ENCODE data around the gene MAN2B2. TPM values are rescaled to one million over a fixed set of nuclear protein-coding genes. Genes with fewer than 3 reads are reported as not detected.

MAN2B2 gene
- total RNA-seq, 1 donor from 2014 or later = 39.1 TPM

DNA sequence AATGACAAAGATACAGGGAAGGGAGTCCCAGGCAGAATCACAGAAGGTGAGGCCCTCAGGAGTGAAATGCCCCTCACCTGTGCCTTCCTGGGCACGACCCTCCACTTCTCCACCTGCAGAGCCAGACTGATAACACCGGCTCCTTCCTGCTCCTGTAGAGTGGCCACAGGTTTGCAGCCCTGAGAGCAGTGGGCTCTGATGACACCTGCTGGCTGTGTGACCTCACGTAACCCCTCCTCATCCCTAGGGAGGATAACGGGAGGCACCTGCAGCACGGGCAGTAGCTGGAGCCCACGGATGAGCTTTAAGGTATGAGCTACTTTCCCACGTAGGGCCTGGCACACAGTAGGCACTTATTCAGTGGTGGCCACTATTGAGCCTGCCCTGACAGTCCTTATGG is 25.5 kb upstream of the MAN2B2 start:
- TF ChIP-seq, protein P1, sequence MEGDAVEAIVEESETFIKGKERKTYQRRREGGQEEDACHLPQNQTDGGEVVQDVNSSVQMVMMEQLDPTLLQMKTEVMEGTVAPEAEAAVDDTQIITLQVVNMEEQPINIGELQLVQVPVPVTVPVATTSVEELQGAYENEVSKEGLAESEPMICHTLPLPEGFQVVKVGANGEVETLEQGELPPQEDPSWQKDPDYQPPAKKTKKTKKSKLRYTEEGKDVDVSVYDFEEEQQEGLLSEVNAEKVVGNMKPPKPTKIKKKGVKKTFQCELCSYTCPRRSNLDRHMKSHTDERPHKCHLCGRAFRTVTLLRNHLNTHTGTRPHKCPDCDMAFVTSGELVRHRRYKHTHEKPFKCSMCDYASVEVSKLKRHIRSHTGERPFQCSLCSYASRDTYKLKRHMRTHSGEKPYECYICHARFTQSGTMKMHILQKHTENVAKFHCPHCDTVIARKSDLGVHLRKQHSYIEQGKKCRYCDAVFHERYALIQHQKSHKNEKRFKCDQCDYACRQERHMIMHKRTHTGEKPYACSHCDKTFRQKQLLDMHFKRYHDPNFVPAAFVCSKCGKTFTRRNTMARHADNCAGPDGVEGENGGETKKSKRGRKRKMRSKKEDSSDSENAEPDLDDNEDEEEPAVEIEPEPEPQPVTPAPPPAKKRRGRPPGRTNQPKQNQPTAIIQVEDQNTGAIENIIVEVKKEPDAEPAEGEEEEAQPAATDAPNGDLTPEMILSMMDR (IDR thresholded peaks at IDR 0.05) = no peak
- no peaks in the 10 kb centered on the region for H3K36me3 Mint-ChIP-seq (ENCODE audit: unreplicated experiment)
- DNase-seq (ENCODE audit: extremely low spot score, unreplicated experiment) = no peak
- peaks cover 33% of the 10 kb centered on the region for H3K27me3 Mint-ChIP-seq (ENCODE audit: unreplicated experiment)
- no peak overlapping the region for H3K27ac Mint-ChIP-seq (ENCODE audit: unreplicated experiment)
- H3K9me3 Mint-ChIP-seq (ENCODE audit: unreplicated experiment) = no peaks in the 10 kb centered on the region
- no peak overlapping the region for H3K4me3 Mint-ChIP-seq (ENCODE audit: unreplicated experiment)
- H3K4me1 Mint-ChIP-seq (ENCODE audit: unreplicated experiment) = no peaks in the 10 kb centered on the region

GRCh38 chr4:6549890-6550620 is 24.9 kb upstream of the MAN2B2 start:
- Mint-ChIP-seq H3K4me1 (ENCODE audit: unreplicated experiment) (no peaks in the 10 kb centered on the region), H3K4me3 (ENCODE audit: unreplicated experiment) (no peak overlapping the region), H3K36me3 (ENCODE audit: unreplicated experiment) (no peaks in the 10 kb centered on the region), H3K9me3 (ENCODE audit: unreplicated experiment) (no peaks in the 10 kb centered on the region), H3K27ac (ENCODE audit: unreplicated experiment) (no peak overlapping the region), H3K27me3 (ENCODE audit: unreplicated experiment) (peaks cover 34% of the 10 kb centered on the region)
- TF ChIP-seq, protein P1 (IDR thresholded peaks at IDR 0.05) = no peak
- no peak for DNase-seq (ENCODE audit: extremely low spot score, unreplicated experiment)

DNA sequence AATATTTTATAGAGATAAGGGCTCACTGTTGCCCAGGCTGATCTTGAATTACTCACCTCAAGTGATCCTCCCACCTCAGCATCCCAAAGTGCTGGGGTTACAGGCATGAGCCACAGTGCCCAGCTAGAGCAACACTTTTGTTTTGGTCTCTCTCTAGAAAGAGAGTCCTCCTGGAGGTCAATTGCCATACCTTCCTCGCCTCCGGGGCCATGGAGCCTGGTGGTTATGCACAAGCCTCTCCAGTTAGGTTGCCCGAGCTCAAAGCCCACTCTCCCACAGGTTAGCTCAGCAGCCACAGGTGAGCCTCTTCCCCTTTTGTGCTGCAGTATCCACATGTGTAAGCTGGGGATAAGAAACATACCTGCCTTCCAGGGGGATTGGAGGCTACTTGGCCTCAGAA is 24.2 kb upstream of the MAN2B2 start:
- TF ChIP-seq, protein P1 (IDR thresholded peaks at IDR 0.05) = no peak
- DNase-seq (ENCODE audit: extremely low spot score, unreplicated experiment) = no peak
- Mint-ChIP-seq H3K9me3 (ENCODE audit: unreplicated experiment) (no peaks in the 10 kb centered on the region), H3K4me1 (ENCODE audit: unreplicated experiment) (no peaks in the 10 kb centered on the region), H3K36me3 (ENCODE audit: unreplicated experiment) (no peaks in the 10 kb centered on the region), H3K27me3 (ENCODE audit: unreplicated experiment) (peaks cover 40% of the 10 kb centered on the region), H3K4me3 (ENCODE audit: unreplicated experiment) (no peak overlapping the region), H3K27ac (ENCODE audit: unreplicated experiment) (no peak overlapping the region)

DNA sequence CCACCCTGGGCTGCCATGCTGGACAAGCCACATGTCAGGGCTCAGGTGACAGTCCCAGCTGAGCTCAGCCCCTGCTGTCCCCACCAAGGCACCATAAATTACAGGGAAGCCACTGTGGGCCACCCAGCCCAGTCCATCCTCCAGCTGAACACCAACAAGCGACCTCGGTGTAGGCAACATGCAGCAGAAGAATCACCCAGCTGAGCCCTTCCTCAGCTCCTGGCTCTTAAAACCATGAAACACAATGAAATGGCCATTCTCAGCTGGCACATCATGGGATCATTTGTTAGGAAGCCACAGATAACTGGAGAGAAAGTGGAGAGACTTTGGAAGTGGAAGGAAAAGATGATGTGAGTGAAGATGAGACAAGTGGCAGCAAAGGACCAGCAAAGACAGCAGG is 23.3 kb upstream of the MAN2B2 start:
- Mint-ChIP-seq H3K27ac (ENCODE audit: unreplicated experiment) (no peak overlapping the region), H3K4me1 (ENCODE audit: unreplicated experiment) (no peaks in the 10 kb centered on the region), H3K9me3 (ENCODE audit: unreplicated experiment) (no peaks in the 10 kb centered on the region), H3K4me3 (ENCODE audit: unreplicated experiment) (no peak overlapping the region), H3K36me3 (ENCODE audit: unreplicated experiment) (no peaks in the 10 kb centered on the region), H3K27me3 (ENCODE audit: unreplicated experiment) (peaks cover 46% of the 10 kb centered on the region)
- TF ChIP-seq, protein P1 (IDR thresholded peaks at IDR 0.05) = no peak
- no peak for DNase-seq (ENCODE audit: extremely low spot score, unreplicated experiment)

DNA sequence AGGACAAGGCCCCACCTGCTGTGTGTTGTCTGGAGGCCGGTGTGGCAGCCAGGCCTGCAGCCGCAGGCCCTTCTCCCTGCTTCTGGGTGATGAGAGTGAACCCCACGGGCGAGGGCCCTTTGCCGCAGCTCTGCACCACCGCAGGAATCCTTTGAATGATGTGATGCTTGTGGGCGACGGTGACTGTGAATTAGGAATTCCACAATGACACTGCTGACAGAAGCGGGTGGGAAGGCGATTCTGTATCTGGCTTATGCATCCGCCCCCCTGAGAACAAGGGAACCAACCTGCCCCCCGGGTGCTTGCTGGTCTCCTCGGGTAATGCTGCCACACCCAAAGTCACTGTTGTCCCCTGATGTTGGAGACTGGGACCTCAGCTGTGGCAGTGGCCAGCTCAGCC is 19.5 kb upstream of the MAN2B2 start:
- no peaks in the 10 kb centered on the region for H3K36me3 Mint-ChIP-seq (ENCODE audit: unreplicated experiment)

More for the DNA sequence above, 19.5 kb upstream of the MAN2B2 start:
- Mint-ChIP-seq H3K4me1 (ENCODE audit: unreplicated experiment) (no peaks in the 10 kb centered on the region), H3K27me3 (ENCODE audit: unreplicated experiment) (peaks cover 61% of the 10 kb centered on the region), H3K27ac (ENCODE audit: unreplicated experiment) (no peak overlapping the region), H3K9me3 (ENCODE audit: unreplicated experiment) (no peaks in the 10 kb centered on the region), H3K4me3 (ENCODE audit: unreplicated experiment) (no peak overlapping the region)
- TF ChIP-seq, protein P1 (IDR thresholded peaks at IDR 0.05) = no peak
- no peak for DNase-seq (ENCODE audit: extremely low spot score, unreplicated experiment)
